GM18502 (cell line): Measurements from ENCODE around the gene JMJD8.

Experiments
- ATAC-seq: cut with Tn5 transposase; IDR thresholded peaks from one replicate; pipeline ENCODE4 v1.9.1; 2021; ENCODE audit warnings: mild to moderate bottlenecking; ENCODE audit not compliant: unreplicated experiment, poor library complexity

JMJD8 gene, protein sequence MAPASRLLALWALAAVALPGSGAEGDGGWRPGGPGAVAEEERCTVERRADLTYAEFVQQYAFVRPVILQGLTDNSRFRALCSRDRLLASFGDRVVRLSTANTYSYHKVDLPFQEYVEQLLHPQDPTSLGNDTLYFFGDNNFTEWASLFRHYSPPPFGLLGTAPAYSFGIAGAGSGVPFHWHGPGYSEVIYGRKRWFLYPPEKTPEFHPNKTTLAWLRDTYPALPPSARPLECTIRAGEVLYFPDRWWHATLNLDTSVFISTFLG

DNA sequence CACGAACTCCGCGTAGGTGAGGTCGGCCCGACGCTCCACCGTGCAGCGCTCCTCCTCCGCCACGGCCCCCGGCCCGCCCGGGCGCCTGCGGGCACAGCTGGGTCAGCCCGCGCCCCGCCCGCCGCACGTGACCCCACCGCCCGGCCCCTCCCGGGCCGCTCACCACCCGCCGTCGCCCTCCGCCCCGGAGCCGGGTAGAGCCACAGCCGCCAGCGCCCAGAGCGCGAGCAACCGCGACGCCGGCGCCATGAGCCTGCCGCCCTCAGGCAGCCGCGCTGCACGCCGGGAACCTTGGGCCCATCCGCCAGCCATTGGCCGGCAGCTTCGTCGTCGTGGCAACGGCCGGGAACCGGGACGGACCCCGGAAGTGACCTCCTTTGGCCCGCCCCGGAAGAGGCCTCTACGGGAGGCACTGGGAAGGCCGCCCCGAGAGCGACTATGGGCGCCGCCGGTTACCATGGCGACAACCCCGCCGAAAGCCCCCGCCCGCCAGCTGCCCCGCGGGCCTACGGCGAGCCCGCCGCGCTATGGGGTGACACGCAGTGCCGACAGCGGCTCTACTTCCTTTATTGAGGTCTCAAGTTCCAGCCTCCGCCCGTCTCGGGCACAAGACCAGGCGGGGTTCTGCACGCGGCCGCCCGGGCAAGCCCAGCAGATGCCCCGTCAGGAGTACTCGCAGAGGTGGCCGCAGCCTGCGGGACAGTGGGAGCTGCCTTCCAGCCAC lies at the start of gene JMJD8:
Gene JMJD8 (minus strand): TSS at position 264 of the 724 bp plus-strand sequence. CDS start 15 bp downstream, at position 249.
- peak; percentile 68 for ATAC-seq

DNA sequence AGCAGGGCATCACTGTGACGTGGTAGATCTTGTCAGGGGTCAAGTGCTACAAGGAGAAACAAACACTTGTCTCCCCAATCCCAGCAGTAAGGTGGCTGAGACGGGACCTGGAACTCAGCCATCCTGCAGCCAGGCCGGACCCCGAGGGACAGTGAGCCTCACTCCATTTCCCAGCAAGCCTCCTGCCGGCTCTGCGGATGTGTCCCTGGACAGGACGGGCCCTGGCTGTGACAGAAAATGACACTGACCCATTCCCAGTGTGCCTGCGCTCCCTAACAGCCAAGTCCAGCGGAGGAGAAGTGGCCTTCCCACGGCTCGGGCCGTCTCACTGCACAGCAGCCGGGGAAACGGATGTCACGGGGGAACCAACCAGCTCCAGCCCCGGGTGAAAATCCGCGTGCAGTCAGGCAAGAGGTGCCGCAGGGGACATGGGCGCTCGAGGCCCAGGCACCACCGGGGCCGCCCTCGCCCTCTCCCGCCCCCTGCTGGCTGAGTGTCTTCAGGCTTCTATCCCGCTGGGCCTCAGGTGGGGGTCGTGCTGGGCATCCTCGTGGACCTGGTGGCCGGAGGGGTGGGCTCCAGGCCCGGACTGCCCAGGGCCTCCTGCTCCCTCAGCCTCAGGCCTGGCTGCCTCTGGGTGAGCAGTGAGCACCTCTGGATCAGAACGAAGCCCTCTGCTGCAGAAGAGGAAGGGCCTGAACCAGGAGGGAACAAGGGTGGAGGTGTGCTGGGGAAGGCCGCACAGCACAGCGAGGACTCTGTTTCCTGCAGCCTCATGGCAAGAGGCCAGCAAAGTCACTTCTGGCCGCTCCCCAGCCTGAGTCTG lies 49.5 kb upstream of the JMJD8 start:
- no peak for ATAC-seq

DNA sequence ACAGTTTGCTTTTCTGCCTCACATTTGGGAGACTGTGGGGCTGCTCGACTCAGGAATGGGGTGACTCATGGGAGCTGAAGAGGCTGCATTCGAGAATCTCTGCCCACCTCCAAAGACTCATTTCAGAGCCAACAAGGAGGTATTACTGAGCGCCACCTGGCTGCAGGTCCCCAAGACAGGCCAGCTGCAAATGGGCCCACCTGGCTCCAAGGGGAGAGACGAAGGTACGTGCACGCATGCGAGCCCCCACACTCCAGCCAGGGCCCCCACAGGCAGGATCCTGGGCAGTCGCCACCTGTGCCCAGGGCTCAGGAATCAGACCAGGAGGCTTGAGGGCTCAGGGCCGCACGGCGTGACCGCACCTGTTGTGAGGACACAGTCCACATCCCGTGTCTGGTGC lies 48.8 kb upstream of the JMJD8 start:
- no peak for ATAC-seq

DNA sequence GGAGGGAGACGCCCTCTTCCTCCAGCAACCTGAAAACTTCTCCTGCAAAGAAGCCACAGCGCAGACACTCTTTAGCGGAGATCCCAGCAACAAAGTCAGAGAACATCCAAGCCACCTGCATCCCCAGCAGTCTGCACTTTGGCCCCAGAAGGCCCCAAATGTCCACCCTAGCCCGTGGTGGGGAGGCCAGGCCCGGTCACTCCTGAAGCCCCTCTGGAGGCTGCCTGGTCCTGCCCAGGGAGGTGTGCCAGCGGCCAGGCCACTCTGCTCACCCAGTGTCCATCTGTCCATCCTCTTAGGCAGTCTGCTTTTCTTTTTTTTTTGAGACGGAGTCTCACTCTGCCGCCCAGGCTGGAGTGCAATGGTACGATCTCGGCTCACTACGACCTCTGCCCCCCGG lies 48.2 kb upstream of the JMJD8 start:
- no peak for ATAC-seq

DNA sequence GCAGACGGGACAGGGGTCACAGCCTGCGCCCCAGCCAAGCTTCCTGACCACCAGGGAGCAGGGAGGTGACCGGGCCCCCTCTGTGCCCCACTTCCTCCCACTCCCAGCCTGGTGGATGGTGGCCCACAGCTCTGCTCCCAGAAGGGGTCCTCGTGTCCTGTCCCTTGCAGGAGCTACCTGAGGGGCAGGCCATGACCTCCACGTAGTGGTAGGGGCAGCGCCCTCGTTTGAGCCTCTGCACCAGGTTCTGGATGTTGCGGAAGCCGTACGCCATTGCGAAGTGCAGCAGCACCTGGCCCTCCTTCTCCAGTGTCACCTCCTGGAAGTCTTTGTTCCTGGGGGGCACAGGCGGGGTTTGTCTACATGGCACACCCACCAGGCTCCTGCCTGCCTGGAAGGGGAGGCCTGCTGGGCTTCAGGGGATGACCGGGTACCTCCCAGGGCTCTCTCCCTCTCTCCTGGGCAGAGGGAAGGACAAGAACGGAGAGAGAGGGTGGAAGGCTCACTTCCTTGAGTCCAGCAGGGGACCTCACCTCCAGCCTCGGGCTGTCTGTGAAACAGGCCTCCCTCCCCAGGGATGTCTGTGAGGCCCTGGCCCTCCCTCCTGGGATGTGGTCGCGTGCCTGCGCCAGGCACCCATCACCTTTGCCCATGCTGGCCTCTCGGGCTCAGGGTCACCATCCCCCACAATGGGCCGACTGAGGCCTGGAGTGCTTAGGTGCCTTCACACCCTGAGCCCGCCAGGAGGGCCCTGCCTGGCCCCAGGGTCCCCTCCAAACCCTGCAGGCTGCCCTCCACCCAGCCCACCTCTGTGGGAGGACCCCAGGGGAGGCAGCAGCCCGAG lies 46.8 kb upstream of the JMJD8 start:
- ATAC-seq = no peak

DNA sequence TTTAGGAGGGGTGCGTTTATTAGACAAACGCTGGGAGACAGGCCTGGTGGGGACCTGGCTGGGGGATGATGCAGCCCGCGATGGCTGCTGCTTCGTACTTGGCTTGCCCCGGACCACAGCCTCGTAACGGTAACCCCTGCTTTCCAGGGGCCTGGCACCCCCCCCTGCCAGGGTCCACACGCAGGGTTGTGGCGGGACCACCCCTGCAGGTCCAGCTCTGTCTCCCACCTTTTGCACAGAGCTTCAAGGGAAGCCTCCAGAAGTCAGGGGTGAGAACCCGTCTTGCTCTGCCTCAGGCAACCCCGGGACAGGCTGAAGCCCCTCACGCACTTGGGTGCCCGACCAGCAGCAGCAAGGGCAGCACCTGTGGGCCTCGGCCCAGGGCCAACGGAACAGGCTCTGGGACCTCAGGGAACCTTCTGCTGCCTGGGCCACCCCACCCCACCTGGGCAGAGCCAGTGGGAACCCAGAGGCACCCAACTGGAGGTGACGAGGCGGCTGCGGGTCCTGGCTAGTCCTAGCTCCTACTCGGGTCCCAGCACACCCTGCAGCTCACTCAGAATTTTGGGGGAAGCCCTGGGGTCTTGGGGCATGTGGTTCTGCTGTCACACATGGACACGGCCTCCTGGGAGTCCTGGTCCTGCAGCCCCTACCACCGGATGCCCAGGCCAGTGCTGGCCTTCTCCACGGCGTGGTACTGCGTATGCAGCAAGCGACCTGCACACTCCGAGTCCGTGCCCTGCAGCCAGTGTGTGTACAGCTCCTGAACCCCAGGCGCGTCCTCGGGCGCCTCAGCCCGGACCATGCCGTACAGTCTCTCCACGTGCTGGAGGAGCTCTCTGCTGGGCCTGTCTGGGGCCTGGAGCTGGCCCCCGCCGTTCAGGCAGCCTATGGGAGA lies 45.9 kb upstream of the JMJD8 start:
- no peak for ATAC-seq

DNA sequence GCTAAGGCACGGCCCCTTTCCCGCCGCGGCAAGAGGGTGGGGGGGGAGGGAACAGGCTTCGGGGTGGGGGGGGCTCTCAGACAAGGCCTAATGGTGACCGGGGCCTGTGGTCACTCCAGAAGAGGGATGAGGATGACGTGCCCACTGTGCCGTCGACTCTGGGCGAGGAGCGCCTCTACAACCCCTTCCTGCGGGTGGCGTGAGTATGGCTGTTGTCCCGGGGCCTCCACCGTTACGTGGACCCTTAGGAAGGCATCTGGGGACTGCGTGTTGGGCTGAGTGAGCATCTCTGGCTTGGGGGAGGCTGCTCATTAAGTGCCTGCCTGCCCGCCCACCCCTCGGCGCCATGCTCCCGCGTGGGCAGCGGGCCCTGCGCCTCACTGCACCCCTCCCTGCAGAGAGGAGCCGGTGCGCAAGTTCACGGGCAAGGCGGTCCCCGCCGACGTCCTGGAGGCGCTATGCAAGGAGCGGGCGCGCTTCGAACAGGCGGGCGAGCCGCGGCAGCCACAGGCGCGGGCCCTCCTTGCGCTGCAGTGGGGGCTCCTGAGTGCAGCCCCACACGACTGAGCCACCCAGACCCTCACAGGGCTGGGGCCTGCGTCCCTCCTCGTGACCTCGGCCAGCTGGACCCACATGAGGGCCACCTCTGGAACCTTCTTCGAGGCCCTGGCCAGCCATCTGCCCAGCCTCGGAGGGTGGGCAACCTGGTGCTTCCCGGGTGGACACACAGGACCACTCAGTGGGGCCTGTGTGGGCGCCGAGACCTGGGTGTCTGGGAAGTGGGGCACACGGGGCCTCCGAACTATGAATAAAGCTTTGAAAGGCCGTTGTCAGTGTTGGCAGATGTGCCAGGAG lies 45.0 kb upstream of the JMJD8 start:
- no peak for ATAC-seq

DNA sequence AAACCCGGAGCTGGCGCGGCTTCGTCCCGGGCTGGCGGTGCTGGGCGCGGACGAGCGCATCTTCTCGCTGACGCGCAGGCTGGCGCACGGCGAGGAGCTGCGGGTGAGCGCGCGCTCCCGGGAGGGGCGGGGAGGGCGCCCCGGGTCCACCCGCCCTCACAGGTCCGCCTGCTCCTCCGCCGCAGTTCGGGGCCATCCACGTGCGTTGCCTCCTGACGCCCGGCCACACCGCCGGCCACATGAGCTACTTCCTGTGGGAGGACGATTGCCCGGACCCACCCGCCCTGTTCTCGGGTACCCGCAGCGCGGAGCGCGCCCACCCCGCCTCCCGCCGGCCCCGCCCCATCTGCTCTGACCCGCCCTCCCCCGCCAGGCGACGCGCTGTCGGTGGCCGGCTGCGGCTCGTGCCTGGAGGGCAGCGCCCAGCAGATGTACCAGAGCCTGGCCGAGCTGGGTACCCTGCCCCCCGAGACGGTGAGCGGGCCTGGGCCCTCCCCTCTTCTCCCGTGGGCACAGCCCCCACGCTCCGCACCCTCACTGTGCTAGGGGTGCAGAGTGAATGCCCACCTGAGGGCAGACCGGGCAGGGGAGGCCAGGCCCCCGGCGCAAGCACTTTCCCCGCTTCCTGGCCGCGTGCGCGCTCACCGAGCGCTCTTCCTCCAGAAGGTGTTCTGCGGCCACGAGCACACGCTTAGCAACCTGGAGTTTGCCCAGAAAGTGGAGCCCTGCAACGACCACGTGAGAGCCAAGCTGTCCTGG lies 44.2 kb upstream of the JMJD8 start:
- peak; percentile 39 for ATAC-seq

DNA sequence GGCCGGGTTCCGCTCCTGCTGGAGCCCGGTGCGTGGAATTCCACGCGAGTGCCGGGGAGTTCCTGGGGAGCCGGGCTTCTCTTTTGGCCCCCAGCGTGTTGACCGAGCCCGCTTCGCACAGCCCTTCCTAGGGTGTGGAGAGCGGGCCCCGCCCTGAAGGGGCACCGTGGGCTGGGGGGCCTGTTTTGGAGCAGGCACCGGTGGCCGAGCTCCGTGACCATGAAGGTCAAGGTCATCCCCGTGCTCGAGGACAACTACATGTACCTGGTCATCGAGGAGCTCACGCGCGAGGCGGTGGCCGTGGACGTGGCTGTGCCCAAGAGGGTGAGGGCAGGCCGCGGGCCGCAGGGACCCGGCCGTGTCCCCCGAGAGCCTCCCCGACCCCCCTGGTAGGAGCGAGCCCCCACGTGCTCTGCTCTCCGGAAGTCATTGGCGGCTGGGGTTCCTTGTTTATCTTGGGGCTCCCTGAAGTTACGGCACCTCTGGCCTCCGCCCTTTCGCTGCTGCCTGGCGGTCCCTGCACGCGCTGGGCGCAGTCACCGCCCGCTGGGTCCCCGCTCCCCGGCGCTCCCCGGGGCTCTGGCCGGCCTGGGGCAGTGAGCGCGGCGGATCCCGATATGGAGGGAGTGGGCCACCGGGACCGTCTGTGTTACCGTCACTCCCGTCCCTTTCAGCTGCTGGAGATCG lies 43.3 kb upstream of the JMJD8 start:
- ATAC-seq = no peak

DNA sequence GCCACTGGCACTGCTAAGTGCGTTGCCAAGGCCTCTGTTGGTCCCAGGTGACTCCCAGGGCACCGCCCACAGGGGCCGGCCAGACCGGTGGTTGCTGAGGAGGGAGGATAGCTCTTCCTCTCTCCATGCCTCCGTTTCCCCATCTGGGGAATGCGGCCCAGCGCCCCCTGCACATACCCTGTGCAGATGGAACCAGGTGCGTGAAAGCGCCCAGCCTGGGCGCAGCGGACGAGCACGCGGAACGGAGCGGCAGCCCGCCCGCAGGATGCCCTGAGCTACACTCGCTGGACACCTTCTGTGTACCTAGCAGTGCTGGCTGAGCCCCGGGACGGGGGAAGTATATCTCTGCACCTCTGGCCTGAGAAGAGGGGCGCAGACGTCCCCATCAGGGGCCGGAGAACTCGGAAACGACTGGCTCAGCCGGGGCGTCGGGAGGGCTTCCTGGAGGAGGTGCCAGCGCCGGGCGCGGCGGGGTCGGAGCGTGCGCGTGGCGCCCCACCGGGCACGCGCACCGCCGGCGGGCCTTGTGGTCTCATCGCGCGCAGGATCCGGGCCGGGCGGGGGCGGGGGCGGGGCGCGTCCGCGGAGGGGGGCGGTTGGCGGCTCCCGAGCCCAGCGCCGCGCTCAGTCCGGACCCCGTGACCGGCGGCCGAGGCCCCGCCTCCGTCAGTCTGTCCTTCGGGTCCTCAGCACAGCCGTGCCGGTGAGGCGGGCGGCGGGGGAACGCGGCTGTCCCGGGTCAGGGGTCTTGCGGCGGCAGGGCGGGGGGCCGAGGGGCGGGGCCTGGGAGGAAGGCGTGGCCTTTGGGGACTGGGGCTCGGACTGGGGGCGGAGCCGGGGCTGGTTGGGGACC lies 42.5 kb upstream of the JMJD8 start, which contains the start of the genes CCDC78 and HAGHL:
Gene CCDC78 (minus strand): TSS at position 6 of the 853 bp plus-strand sequence. CDS start 76 bp downstream, outside the sequence.
Gene HAGHL (plus strand): TSS at position 669 of the 853 bp plus-strand sequence. CDS start 404 bp downstream, outside the sequence.
- no peak for ATAC-seq

DNA sequence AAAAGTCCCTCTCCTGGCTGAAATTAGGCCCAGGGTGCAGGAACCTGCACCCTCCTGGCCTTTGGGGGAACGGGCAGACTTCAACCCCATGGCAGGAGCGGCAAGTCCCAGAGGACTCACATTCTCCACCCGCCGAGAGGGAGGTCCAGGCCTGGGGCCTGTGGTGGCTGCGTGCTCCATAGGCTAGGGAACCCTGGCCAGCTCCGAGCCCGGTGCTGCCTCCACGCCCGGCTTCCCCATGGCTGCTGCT lies 42.0 kb upstream of the JMJD8 start:
- no peak for ATAC-seq

DNA sequence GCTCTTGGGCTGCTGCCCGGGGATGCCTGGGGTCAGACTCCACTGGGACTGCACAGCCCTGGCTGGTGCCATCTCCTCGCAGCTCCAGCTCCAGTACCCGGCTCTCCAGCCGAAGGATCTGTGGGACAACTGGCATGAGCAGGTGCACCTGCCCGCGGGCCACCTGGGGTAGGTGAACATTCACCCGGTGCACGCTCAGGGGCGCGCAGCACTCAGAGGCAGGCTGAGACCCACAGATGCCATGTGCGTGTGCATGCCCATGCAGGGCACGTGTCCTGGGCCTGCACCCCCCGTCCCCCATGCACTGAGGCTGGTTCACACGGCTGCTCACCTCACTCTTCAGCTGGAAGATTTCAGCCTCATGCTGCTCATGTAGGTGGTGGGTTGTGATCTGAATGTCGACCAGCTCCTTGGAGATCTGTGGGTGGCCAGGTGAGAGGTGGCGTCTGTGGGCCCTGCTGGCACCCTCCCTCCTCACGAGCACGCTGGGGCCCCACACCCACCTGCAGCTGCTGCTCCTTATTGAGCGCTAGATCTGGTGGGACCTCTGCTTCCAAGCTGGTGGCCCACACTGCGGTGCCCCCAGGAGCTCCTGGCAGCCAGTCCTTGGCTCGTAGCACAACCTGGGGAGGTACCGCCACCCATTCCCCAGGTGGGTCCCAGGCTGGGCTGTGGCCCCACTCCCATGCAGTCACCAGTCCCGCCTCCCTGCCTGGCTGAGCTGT lies 41.5 kb upstream of the JMJD8 start:
- no peak for ATAC-seq

DNA sequence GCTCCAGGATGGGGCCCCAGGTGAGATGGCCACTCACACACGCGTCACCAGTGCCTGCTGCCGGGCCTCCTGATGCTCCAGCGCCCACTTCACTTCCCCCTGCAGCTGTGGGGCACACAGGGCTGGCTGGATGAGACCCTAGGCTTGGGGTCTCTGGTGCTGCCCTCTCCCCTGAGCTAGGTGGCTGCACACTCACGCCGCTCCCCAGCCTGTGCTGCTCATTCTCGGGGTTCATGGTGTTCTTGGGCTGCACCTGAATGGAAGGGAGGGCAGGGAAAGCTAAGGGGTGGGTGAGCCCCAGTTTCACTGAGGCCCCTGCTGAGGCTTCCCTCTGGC lies 40.9 kb upstream of the JMJD8 start:
- no peak for ATAC-seq

DNA sequence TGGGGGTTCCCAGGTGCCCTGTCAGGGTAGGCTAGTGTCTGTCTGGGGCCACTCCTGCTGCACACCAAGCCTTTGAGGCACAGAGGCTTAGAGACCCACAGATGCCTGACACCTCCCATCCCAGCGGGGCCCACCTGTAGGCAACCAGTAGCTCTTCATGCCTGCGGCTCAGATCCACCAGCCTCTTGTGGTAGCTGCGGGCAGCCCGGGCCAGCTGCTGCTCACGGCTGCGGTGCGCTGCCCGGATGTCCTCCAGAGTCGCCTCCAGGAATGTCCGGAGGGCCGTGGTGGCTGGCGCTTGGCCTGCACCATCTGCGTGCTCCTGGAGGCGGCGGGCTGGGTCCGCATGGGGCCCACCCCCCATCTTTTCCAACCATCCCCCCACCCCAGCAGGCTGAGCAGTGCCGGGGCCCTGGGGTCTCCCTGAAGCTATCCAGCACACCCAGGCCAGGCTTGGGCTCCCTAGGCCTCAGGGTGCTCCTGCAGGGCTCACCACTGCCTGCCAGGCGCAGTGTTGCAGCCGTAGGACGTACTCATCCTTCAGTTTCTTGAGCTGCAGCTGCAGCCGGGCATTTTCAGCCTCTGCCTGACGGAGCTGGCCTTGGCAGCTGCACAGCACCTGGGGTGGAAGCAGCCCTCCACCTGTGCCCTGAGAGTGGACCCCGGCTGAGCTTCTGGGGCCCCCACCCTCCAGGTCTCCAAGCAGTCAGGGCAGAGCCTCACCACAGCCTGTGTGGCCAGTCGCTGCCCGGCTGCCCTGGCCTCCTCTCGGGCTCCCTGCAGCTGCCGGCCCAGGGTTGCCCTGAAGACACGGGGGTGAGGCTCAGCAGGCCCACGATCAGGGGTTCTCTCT lies 40.3 kb upstream of the JMJD8 start:
- no peak for ATAC-seq

DNA sequence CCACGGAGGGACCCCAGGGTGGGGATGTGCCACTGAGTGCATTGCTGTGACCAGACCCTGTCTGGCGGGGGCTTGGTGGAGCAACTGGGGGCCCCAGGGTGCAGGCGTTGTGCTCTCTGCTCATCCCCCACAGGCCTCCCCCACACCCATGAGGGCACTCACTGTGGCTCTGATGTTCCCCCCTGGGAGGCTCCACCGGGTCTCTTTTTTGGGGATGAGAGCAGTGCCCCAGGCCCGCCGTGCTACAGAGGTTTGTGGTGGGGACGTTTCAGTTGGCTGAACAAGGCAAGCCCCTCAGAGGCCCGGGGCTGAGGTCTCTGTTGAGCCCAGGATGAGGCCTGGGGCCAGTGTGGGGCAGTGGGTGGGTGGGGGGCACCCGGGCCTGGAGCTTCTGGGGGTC lies 39.6 kb upstream of the JMJD8 start:
- no peak for ATAC-seq
